ENCODE data around the gene TMEM141. TPM values are rescaled to one million over a fixed set of nuclear protein-coding genes. Genes with fewer than 3 reads are reported as not detected.
A peak's percentile ranks its signal among the peaks of the same experiment; 100 is the strongest.
"Not testable (repeated sequence)": the region's sequence is repeated elsewhere in the genome, so short reads cannot be mapped to it uniquely, and the experiment has no call there.

Gene TMEM141
- polyA plus RNA-seq, 1 donor from 2014 or later, result 30.1 TPM

GRCh38 chr9:136760834-136761544, 30.2 kb upstream of the TMEM141 start:
- not testable (repeated sequence) for H3F3A ChIP-seq (ENCODE audit: insufficient read depth, low read length, poor library complexity, severe bottlenecking); H3K4me2 ChIP-seq (ENCODE audit: low read length); H3K27me3 ChIP-seq (ENCODE audit: insufficient read depth, low read depth, low read length); H3K9me3 ChIP-seq (ENCODE audit: low read length); H3K27ac ChIP-seq (ENCODE audit: low read length); H3K36me3 ChIP-seq (ENCODE audit: insufficient read depth, low read length); H3K9ac ChIP-seq (ENCODE audit: low read length); H2AFZ ChIP-seq (ENCODE audit: low read depth, low read length); H3K79me2 ChIP-seq (replicated peaks; ENCODE audit: insufficient read depth, low read length); H4K20me1 ChIP-seq (ENCODE audit: insufficient read depth); H3K9me2 ChIP-seq (ENCODE audit: insufficient read depth, low read length); H3K4me3 ChIP-seq (ENCODE audit: low read length)
- TF ChIP-seq, protein P1, sequence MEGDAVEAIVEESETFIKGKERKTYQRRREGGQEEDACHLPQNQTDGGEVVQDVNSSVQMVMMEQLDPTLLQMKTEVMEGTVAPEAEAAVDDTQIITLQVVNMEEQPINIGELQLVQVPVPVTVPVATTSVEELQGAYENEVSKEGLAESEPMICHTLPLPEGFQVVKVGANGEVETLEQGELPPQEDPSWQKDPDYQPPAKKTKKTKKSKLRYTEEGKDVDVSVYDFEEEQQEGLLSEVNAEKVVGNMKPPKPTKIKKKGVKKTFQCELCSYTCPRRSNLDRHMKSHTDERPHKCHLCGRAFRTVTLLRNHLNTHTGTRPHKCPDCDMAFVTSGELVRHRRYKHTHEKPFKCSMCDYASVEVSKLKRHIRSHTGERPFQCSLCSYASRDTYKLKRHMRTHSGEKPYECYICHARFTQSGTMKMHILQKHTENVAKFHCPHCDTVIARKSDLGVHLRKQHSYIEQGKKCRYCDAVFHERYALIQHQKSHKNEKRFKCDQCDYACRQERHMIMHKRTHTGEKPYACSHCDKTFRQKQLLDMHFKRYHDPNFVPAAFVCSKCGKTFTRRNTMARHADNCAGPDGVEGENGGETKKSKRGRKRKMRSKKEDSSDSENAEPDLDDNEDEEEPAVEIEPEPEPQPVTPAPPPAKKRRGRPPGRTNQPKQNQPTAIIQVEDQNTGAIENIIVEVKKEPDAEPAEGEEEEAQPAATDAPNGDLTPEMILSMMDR (IDR thresholded peaks at IDR 0.05; ENCODE audit: poor library complexity, severe bottlenecking), result peak; percentile 35

DNA sequence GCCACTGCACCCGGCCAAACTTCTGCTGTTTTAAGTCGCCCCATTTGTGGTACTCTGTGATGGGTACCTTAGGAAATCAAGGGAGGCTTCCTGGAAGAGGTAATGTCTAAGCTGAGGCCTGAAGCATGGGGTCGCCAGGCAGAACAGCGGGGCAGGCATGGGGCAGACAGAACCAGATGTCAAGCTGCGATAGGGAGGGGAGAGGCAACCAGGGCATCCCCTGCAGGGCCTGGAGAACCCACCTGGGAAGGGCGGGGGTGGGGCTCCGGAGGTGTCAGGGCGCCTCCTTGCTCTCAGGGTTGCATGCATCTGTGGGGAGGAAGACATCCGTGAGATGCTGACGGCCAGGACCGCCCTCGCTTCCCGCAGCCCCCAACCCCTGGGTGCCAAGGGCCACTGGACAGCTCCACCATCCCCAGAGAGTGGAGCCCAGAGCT, 29.6 kb upstream of the TMEM141 start:
- Histone ChIP-seq H3K36me3 (ENCODE audit: insufficient read depth, low read length) (no peaks in the 10 kb centered on the region), H3K27ac (ENCODE audit: low read length) (no peak overlapping the region), H3K9me2 (ENCODE audit: insufficient read depth, low read length) (no peaks in the 10 kb centered on the region), H3K9ac (ENCODE audit: low read length) (no peak overlapping the region), H3K4me2 (ENCODE audit: low read length) (no peak overlapping the region), H3F3A (ENCODE audit: insufficient read depth, low read length, poor library complexity, severe bottlenecking) (no peaks in the 10 kb centered on the region), H3K9me3 (ENCODE audit: low read length) (no peaks in the 10 kb centered on the region), H3K79me2 (replicated peaks; ENCODE audit: insufficient read depth, low read length) (no peaks in the 10 kb centered on the region), H3K4me3 (ENCODE audit: low read length) (no peak overlapping the region), H2AFZ (ENCODE audit: low read depth, low read length) (no peak overlapping the region), H4K20me1 (ENCODE audit: insufficient read depth) (no peaks in the 10 kb centered on the region), H3K27me3 (ENCODE audit: insufficient read depth, low read depth, low read length) (no peaks in the 10 kb centered on the region)
- TF ChIP-seq TAF1 (IDR thresholded peaks at IDR 0.05; ENCODE audit: low read depth), result no peak
- no peak for TF ChIP-seq SMC3 (conservative IDR thresholded peaks at IDR 0.05; ENCODE audit: poor library complexity)
- TF ChIP-seq RAD21 (conservative IDR thresholded peaks at IDR 0.05), result no peak
- no peak for TF ChIP-seq EZH2 (IDR thresholded peaks at IDR 0.05; ENCODE audit: borderline replicate concordance, insufficient read depth, low read length, poor library complexity, severe bottlenecking)
- TF ChIP-seq, protein P2, sequence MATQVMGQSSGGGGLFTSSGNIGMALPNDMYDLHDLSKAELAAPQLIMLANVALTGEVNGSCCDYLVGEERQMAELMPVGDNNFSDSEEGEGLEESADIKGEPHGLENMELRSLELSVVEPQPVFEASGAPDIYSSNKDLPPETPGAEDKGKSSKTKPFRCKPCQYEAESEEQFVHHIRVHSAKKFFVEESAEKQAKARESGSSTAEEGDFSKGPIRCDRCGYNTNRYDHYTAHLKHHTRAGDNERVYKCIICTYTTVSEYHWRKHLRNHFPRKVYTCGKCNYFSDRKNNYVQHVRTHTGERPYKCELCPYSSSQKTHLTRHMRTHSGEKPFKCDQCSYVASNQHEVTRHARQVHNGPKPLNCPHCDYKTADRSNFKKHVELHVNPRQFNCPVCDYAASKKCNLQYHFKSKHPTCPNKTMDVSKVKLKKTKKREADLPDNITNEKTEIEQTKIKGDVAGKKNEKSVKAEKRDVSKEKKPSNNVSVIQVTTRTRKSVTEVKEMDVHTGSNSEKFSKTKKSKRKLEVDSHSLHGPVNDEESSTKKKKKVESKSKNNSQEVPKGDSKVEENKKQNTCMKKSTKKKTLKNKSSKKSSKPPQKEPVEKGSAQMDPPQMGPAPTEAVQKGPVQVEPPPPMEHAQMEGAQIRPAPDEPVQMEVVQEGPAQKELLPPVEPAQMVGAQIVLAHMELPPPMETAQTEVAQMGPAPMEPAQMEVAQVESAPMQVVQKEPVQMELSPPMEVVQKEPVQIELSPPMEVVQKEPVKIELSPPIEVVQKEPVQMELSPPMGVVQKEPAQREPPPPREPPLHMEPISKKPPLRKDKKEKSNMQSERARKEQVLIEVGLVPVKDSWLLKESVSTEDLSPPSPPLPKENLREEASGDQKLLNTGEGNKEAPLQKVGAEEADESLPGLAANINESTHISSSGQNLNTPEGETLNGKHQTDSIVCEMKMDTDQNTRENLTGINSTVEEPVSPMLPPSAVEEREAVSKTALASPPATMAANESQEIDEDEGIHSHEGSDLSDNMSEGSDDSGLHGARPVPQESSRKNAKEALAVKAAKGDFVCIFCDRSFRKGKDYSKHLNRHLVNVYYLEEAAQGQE (IDR thresholded peaks at IDR 0.05; ENCODE audit: borderline replicate concordance), result no peak
- TF ChIP-seq, protein P1 (IDR thresholded peaks at IDR 0.05; ENCODE audit: poor library complexity, severe bottlenecking), result no peak
- no peak for TF ChIP-seq POLR2AphosphoS5 (IDR thresholded peaks at IDR 0.05)
